ENCODE data around the gene SLC35E1. TPM values are rescaled to one million over a fixed set of nuclear protein-coding genes. Genes with fewer than 3 reads are reported as not detected.

Gene SLC35E1
- total and polyA plus RNA-seq, 2 experiments from 2014 or later, result 17.0 to 30.3 TPM

- no peak for TF ChIP-seq ETS1 (IDR thresholded peaks at IDR 0.05)
- no peak for TF ChIP-seq ZNF114 (CRISPR knock-in tag; IDR thresholded peaks at IDR 0.05)
- no peak for TF ChIP-seq EZH2phosphoT487 (IDR thresholded peaks at IDR 0.05; ENCODE audit: unreplicated experiment)
Measured at GRCh38 chr19:16569609-16570320, 2.5 kb downstream of the SLC35E1 start (continued).

- TF ChIP-seq CTCF (conservative IDR thresholded peaks at IDR 0.05; ENCODE audit: low read depth in 2 of 2) (no peak), STAT1 (IDR thresholded peaks at IDR 0.05; ENCODE audit: unreplicated experiment) (no peak), EZH2 (IDR thresholded peaks at IDR 0.05; ENCODE audit: low read depth, unreplicated experiment) (no peak), POLR2AphosphoS5 (IDR thresholded peaks at IDR 0.05; ENCODE audit: low read depth) (no peak), ZNF462 (CRISPR knock-in tag; IDR thresholded peaks at IDR 0.05) (no peak), ETS1 (IDR thresholded peaks at IDR 0.05) (no peak), NANOG (IDR thresholded peaks at IDR 0.05; ENCODE audit: borderline replicate concordance) (no peak)
- Mint-ChIP-seq H3K4me3 (no peak overlapping the region), H3K9me3 (no peaks in the 10 kb centered on the region), H3K27me3 (ENCODE audit: insufficient read depth, low read depth, poor library complexity) (peaks cover 2% of the 10 kb centered on the region), H3K36me3 (ENCODE audit: low read depth) (peaks cover 54% of the 10 kb centered on the region), H3K4me1 (peaks cover 4% of the 10 kb centered on the region), H3K27ac (no peak overlapping the region)
- H3K27me3 ChIP-seq (ENCODE audit: insufficient read depth), result no peaks in the 10 kb centered on the region
- ATAC-seq (no peak), DNase-seq (ENCODE audit: low spot score) (no peak)
- no peaks in the 10 kb centered on the region for H3K9me2 ChIP-seq (ENCODE audit: insufficient read depth)
- peaks cover 19% of the 10 kb centered on the region for H3K36me3 ChIP-seq (ENCODE audit: insufficient read depth)
- peaks cover 5% of the 10 kb centered on the region; the same call in 1 of the 2 replicates for H3K4me1 ChIP-seq (ENCODE audit: insufficient read depth)
- H4K20me1 ChIP-seq (replicated peaks; ENCODE audit: insufficient read depth), result peaks cover 11% of the 10 kb centered on the region
- peaks cover 12% of the 10 kb centered on the region; the same call in 1 of the 2 replicates for H3F3A ChIP-seq (replicated peaks; ENCODE audit: low read depth)
- H3K27ac ChIP-seq (ENCODE audit: low read depth), result no peak overlapping the region
- H3K4me3 ChIP-seq, result no peak overlapping the region
- peaks cover 29% of the 10 kb centered on the region for H3K79me2 ChIP-seq (replicated peaks; ENCODE audit: insufficient read depth)
- H3K4me2 ChIP-seq, result no peak overlapping the region
- H2AFZ ChIP-seq, result no peak overlapping the region
Measured at GRCh38 chr19:16566702-16567101, 5.5 kb downstream of the SLC35E1 start.
